NCI-H510A treated with DMSO at 0.1 percent for 48 hours (cell line): ENCODE data around the gene CCNYL1.
"Not testable (repeated sequence)": the region's sequence is repeated elsewhere in the genome, so short reads cannot be mapped to it uniquely, and the experiment has no call there.

Experiments used
- DNase-seq: peaks from one replicate; lab custom pipeline; 2025; lab: John Stamatoyannopoulos, UW

The CCNYL1 gene

GRCh38 chr2:207710814-207711740 lies at the start of gene CCNYL1:
CCNYL1 (plus strand) TSS chr2:207711640; CDS start chr2:207711897, 257 bp downstream.
- peak; percentile 97 for DNase-seq

- DNase-seq: no peak
Measured at GRCh38 chr2:207662203-207662602, 49.2 kb upstream of the CCNYL1 start.

- DNase-seq: no peak
Measured at GRCh38 chr2:207663870-207664545, 47.4 kb upstream of the CCNYL1 start.

- DNase-seq: no peak
Measured at GRCh38 chr2:207670887-207671286, 40.6 kb upstream of the CCNYL1 start.

GRCh38 chr2:207673431-207673830 lies 38.0 kb upstream of the CCNYL1 start:
- DNase-seq: no peak

- no peak for DNase-seq
Measured at GRCh38 chr2:207674266-207674774, 37.1 kb upstream of the CCNYL1 start.

GRCh38 chr2:207674826-207675225 lies 36.6 kb upstream of the CCNYL1 start:
- no peak for DNase-seq

- DNase-seq: no peak
Measured at GRCh38 chr2:207676827-207677354, 34.5 kb upstream of the CCNYL1 start.

- no peak for DNase-seq
Measured at GRCh38 chr2:207681431-207681830, 30.0 kb upstream of the CCNYL1 start.

- DNase-seq: no peak
Measured at GRCh38 chr2:207682557-207682956, 28.9 kb upstream of the CCNYL1 start.

- no peak for DNase-seq
Measured at GRCh38 chr2:207683438-207683837, 28.0 kb upstream of the CCNYL1 start.

- no peak for DNase-seq
Measured at GRCh38 chr2:207683879-207684627, 27.4 kb upstream of the CCNYL1 start.

GRCh38 chr2:207686812-207687211 lies 24.6 kb upstream of the CCNYL1 start:
- no peak for DNase-seq

GRCh38 chr2:207688597-207688996 lies 22.8 kb upstream of the CCNYL1 start:
- no peak for DNase-seq

- DNase-seq: not testable (repeated sequence)
Measured at GRCh38 chr2:207690845-207691461, 20.5 kb upstream of the CCNYL1 start.

GRCh38 chr2:207692206-207693065 lies 19.0 kb upstream of the CCNYL1 start:
- DNase-seq: no peak

- DNase-seq: no peak
Measured at GRCh38 chr2:207693641-207694249, 17.7 kb upstream of the CCNYL1 start.

GRCh38 chr2:207694811-207695281 lies 16.6 kb upstream of the CCNYL1 start:
- no peak for DNase-seq

- DNase-seq: no peak
Measured at GRCh38 chr2:207695293-207695692, 16.1 kb upstream of the CCNYL1 start.

- not testable (repeated sequence) for DNase-seq
Measured at GRCh38 chr2:207696911-207697310, 14.5 kb upstream of the CCNYL1 start.
